B cell (primary cell): ENCODE measurements around the gene BLVRB. TPM values are rescaled to one million over a fixed set of nuclear protein-coding genes. Genes with fewer than 3 reads are reported as not detected.
"Not testable (repeated sequence)": the region's sequence is repeated elsewhere in the genome, so short reads cannot be mapped to it uniquely, and the experiment has no call there.

Experiments
- ATAC-seq: fragments of 200-7000 bp; cut with Tn5 transposase; one replicate; pipeline ENCODE4 v1.10.0; 2021; ENCODE audit warnings: low read depth, mild to moderate bottlenecking, moderate number of reproducible peaks, moderate library complexity
- CTCF ChIA-PET: fragments of 350-600 bp; sonication (Branson Sonifier 250); formaldehyde crosslinking; loops from one replicate; lab custom pipeline; 2021; ENCODE audit warnings: antibody characterized with exemption, inconsistent platforms; lab: Charles Lee
- POLR2A ChIA-PET: fragments of 350-600 bp; sonication (Branson Sonifier 250); formaldehyde crosslinking; loops from one replicate; lab custom pipeline; 2021; ENCODE audit warnings: antibody characterized with exemption; lab: Charles Lee
- DNase-seq: peaks from one replicate; pipeline ENCODE4 v3.0.0; 2013
- H2AFZ ChIP-seq: 2 replicates; pipeline ENCODE4 v1.6.1; 2012; ENCODE audit warnings: mild to moderate bottlenecking, low read depth, low read length; ENCODE audit not compliant: insufficient read depth, poor library complexity, severe bottlenecking
- H3K27ac ChIP-seq, 2 donors: 1 replicate in 1 of 2; 2 replicates in 1 of 2; pipeline ENCODE4 v1.5.1; 2012 to 2013; ENCODE audit warnings: low read length in 2 of 2, mild to moderate bottlenecking in 2 of 2, moderate library complexity in 1 of 2
- H3K27me3 ChIP-seq, 4 experiments: fragments of 200-600 bp in 1 of 4; sonication (generic) in 1 of 4; replicated peaks in 1 of 4; 1 replicate in 2 of 4; 2 replicates in 2 of 4; pipeline versions ENCODE4 v1.6.1 to v1.7.0; 2013 to 2016; ENCODE audit warnings: low read length in 3 of 4, mild to moderate bottlenecking in 2 of 4, mixed read lengths in 1 of 4, moderate library complexity in 1 of 4; ENCODE audit not compliant: insufficient read depth in 4 of 4, control insufficient read depth in 3 of 4; ENCODE audit errors: control extremely low read depth in 1 of 4
- H3K36me3 ChIP-seq, 2 experiments: replicated peaks in 1 of 2; 1 replicate in 1 of 2; 2 replicates in 1 of 2; pipeline versions ENCODE4 v1.6.1 to v1.7.1; 2013; ENCODE audit warnings: low read length in 1 of 2; ENCODE audit not compliant: insufficient read depth in 2 of 2, control insufficient read depth in 1 of 2; ENCODE audit errors: control extremely low read depth in 1 of 2, extremely low read depth in 1 of 2
- H3K4me1 ChIP-seq, 2 donors: fragments of 200-600 bp in 1 of 2; sonication (generic) in 1 of 2; 1 replicate in 1 of 2; 2 replicates in 1 of 2; pipeline versions ENCODE4 v1.5.1 to v1.6.1; 2013 to 2017; ENCODE audit warnings: low read length in 2 of 2; ENCODE audit not compliant: control insufficient read depth in 2 of 2, insufficient read depth in 2 of 2
- H3K4me2 ChIP-seq: replicated peaks from 2 replicates; pipeline ENCODE3; 2012; ENCODE audit warnings: mild to moderate bottlenecking, low read depth, low read length; ENCODE audit not compliant: poor library complexity, severe bottlenecking
- H3K4me3 ChIP-seq, 5 experiments: fragments of 200-600 bp in 1 of 5; sonication (generic) in 1 of 5; 1 replicate in 3 of 5; 2 replicates in 2 of 5; pipeline versions ENCODE4 v1.5.1 to v1.7.0; 2011 to 2016; ENCODE audit warnings: low read length in 4 of 5, mild to moderate bottlenecking in 4 of 5, low read depth in 2 of 5, control low read depth in 1 of 5, moderate library complexity in 1 of 5; ENCODE audit not compliant: insufficient read depth in 1 of 5; ENCODE audit errors: control extremely low read depth in 1 of 5, extremely low read depth in 1 of 5
- H3K79me2 ChIP-seq: fragments of 200-600 bp; sonication (generic); one replicate; pipeline ENCODE4 v1.6.0; 2016; ENCODE audit warnings: low read length; ENCODE audit not compliant: control insufficient read depth, insufficient read depth
- H3K9ac ChIP-seq: fragments of 200-600 bp; sonication (generic); 2 replicates; pipeline ENCODE4 v1.6.1; 2017; ENCODE audit warnings: mild to moderate bottlenecking, low read length, moderate library complexity
- H3K9me3 ChIP-seq, 3 donors: one replicate each; pipeline versions ENCODE4 v1.6.1 to v1.7.1; 2013; ENCODE audit warnings: low read length in 2 of 3; ENCODE audit not compliant: control insufficient read depth in 2 of 3, insufficient read depth in 1 of 3; ENCODE audit errors: control extremely low read depth in 1 of 3
- H4K20me1 ChIP-seq: 2 replicates; pipeline ENCODE4 v1.6.0; 2012; ENCODE audit warnings: mild to moderate bottlenecking, low read length; ENCODE audit not compliant: insufficient read depth, control insufficient read depth, poor library complexity, severe bottlenecking
- H3K27ac Mint-ChIP-seq: one replicate; pipeline ENCODE4 v1.8.0; 2021; ENCODE audit warnings: mixed read lengths
- H3K27me3 Mint-ChIP-seq: one replicate; pipeline ENCODE4 v1.8.0; 2021; ENCODE audit warnings: mixed read lengths
- H3K4me1 Mint-ChIP-seq: one replicate; pipeline ENCODE4 v1.8.0; 2021; ENCODE audit warnings: mixed read lengths
- H3K4me3 Mint-ChIP-seq: one replicate; pipeline ENCODE4 v1.8.0; 2021; ENCODE audit warnings: mixed read lengths
- H3K9me3 Mint-ChIP-seq: one replicate; pipeline ENCODE4 v1.8.0; 2022; ENCODE audit warnings: mixed read lengths; ENCODE audit not compliant: insufficient read depth
- EZH2 ChIP-seq: IDR thresholded peaks from 2 replicates; pipeline ENCODE4 v1.6.1; 2012; ENCODE audit warnings: borderline replicate concordance, low read depth, mild to moderate bottlenecking, moderate library complexity, low read length; ENCODE audit not compliant: insufficient read depth, poor library complexity, severe bottlenecking
- WGBS: methylation state at CpG from one replicate; pipeline ENCODE4 v1.1.5; 2013; ENCODE audit warnings: missing lambda C conversion rate; ENCODE audit not compliant: insufficient coverage; 5-methylcytosine and 5-hydroxymethylcytosine counted together
- intact Hi-C: fragments of 100-400 bp; cut with micrococcal nuclease; formaldehyde crosslinking; loops from one replicate; pipeline ENCODE4 v1.10.0; 2022
- polyA plus RNA-seq: library from polyadenylated mRNA; depleted of rRNA; stranded (reverse); fragments of >200 nt; gene quantifications from 2 replicates; pipeline ENCODE4 v1.2.3, GENCODE V29; 2012
- total RNA-seq, 2 donors: library from RNA; stranded (reverse); fragments of 120-200 nt in 1 of 2; gene quantifications; 1 replicate in 1 of 2; 2 replicates in 1 of 2; pipeline versions ENCODE4 v1.2.3 to v1.2.4, GENCODE V29; 2013 to 2022
- TF ChIP-seq, protein P1 (sequence below): fragments of 200-600 bp; IDR thresholded peaks from one replicate; pipeline ENCODE4 v1.8.0; 2022; ENCODE audit warnings: antibody characterized with exemption, mild to moderate bottlenecking

Gene BLVRB
- total and polyA plus RNA-seq, 2 donors (not counting 1 experiment from before 2014, with no cell fraction given), result 14.2 to 23.2 TPM

- Mint-ChIP-seq H3K27ac (peak overlapping the region; percentile 15), H3K27me3 (no peaks in the 10 kb centered on the region), H3K4me3 (no peak overlapping the region), H3K9me3 (no peaks in the 10 kb centered on the region), H3K4me1 (peaks cover 30% of the 10 kb centered on the region)
- ChIA-PET CTCF (interaction anchor here (1.3 kb wide), 1 partner anchor 106 kb away, joined by 3 read pairs; no protein-coding TSS in a partner anchor), POLR2A (no interaction called here)
- ATAC-seq, result no peak
- H3K4me3 ChIP-seq, result no peak overlapping the region
- peak overlapping the region in 1 of 2 donors; percentile 44 for H3K27ac ChIP-seq
- no peaks in the 10 kb centered on the region for H3K9me3 ChIP-seq
- H3K79me2 ChIP-seq, result no peaks in the 10 kb centered on the region
- no peak overlapping the region for H2AFZ ChIP-seq
- H3K27me3 ChIP-seq, result peaks cover 0 to 2% (median 0%) of the 10 kb centered on the region in 4 experiments
- intact Hi-C loops, result no loop called here
- no peak overlapping the region for H3K9ac ChIP-seq
- 72% methylated on average over 6 of the region's 9 CpGs for WGBS
- H3K4me2 ChIP-seq, result no peak overlapping the region
- H3K4me1 ChIP-seq, result peaks cover 10 to 36% of the 10 kb centered on the region in 2 donors
- TF ChIP-seq, protein P1, sequence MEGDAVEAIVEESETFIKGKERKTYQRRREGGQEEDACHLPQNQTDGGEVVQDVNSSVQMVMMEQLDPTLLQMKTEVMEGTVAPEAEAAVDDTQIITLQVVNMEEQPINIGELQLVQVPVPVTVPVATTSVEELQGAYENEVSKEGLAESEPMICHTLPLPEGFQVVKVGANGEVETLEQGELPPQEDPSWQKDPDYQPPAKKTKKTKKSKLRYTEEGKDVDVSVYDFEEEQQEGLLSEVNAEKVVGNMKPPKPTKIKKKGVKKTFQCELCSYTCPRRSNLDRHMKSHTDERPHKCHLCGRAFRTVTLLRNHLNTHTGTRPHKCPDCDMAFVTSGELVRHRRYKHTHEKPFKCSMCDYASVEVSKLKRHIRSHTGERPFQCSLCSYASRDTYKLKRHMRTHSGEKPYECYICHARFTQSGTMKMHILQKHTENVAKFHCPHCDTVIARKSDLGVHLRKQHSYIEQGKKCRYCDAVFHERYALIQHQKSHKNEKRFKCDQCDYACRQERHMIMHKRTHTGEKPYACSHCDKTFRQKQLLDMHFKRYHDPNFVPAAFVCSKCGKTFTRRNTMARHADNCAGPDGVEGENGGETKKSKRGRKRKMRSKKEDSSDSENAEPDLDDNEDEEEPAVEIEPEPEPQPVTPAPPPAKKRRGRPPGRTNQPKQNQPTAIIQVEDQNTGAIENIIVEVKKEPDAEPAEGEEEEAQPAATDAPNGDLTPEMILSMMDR, result no peak
- no peak for TF ChIP-seq EZH2
- H3K36me3 ChIP-seq, result no peaks in the 10 kb centered on the region
- H4K20me1 ChIP-seq, result no peaks in the 10 kb centered on the region
- DNase-seq, result no peak
These were observed 55.5 kb downstream of the BLVRB start for GRCh38 chr19:40410030-40410389.

DNA sequence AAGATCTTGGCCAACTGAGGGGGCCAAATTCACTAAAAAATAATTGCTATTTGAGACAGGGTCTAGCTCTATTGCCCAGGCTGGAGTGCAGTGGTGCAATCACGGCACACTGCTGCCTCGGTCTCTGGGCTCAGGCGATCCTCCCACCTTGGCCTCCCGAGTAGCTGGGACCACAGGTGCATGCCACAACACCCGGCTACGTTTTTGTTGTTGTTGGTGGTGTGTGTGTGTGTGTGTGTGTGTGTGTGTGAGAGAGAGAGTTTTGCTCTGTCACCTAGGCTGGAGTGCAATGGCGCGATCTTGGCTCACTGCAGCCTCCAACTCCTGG is 57.0 kb downstream of the BLVRB start:
- peaks cover 33% of the 10 kb centered on the region for H3K4me1 Mint-ChIP-seq
- not testable (repeated sequence) for H3K27me3 ChIP-seq, H4K20me1 ChIP-seq, H3K9me3 Mint-ChIP-seq, H3K4me3 Mint-ChIP-seq, H3K27ac Mint-ChIP-seq, H3K4me2 ChIP-seq, H3K27ac ChIP-seq, H3K27me3 Mint-ChIP-seq, ATAC-seq, H2AFZ ChIP-seq, DNase-seq, H3K9ac ChIP-seq, H3K36me3 ChIP-seq, H3K4me3 ChIP-seq, H3K9me3 ChIP-seq, H3K79me2 ChIP-seq
- peaks cover 10 to 36% of the 10 kb centered on the region in 2 donors for H3K4me1 ChIP-seq
- 97% methylated on average over 8 of the region's 8 CpGs for WGBS
- CTCF ChIA-PET, result interaction anchor here (0.6 to 2.4 kb wide), 2 partner anchors 13 to 269 kb away, joined by 3 to 14 read pairs; no protein-coding TSS in a partner anchor
- POLR2A ChIA-PET, result interaction anchor here (1.0 kb wide), 1 partner anchor 13 kb away, joined by 3 read pairs; no protein-coding TSS in a partner anchor
- intact Hi-C loops, result loop anchor here (10.0 kb wide), 1 partner anchor 886 kb away; no protein-coding TSS in a partner anchor
